Dedifferentiated amniotic fluid mesenchymal stem cell (primary cell): ENCODE measurements around the gene PPP4C.
"Not testable (repeated sequence)": the region's sequence is repeated elsewhere in the genome, so short reads cannot be mapped to it uniquely, and the experiment has no call there.

Source experiments
- DNase-seq: peaks from one replicate; pipeline ENCODE4 v3.0.0-alpha.2; 2016; ENCODE audit errors: extremely low spot score

Gene PPP4C

DNA sequence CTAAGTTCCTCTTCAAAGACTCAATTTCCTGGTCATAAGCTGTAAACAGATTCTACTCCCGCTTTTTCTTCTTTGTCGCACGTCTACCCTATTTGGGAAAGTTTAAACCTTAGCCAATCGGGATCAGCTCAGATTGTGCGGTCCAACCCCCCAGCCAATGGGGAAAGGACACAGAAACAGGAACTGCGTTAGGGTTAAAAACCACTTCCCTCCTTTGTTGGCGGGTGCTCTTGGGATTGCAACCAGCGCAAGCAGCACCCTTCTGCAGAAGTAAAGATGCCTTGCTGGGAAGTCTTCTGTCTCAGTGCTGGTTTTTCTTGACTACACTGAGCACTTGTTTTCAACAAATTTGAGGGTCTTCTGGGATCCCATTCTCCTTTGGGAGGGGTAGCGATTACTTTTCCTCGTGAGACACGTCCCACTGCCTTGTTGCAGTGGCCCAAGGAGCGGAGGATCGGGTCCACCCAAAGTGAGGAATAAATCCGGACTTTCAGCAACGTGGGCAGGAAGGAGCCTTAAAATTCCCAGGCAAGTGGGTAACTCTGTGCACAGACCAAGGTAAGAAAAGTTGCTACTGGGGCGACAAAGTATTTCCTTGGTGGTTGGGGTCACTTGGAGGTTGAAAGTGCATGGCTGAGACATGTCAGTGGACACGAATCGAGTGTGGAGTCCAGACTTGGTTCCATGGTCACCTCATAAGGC is 21.2 kb downstream of the PPP4C start:
- DNase-seq, result no peak

DNA sequence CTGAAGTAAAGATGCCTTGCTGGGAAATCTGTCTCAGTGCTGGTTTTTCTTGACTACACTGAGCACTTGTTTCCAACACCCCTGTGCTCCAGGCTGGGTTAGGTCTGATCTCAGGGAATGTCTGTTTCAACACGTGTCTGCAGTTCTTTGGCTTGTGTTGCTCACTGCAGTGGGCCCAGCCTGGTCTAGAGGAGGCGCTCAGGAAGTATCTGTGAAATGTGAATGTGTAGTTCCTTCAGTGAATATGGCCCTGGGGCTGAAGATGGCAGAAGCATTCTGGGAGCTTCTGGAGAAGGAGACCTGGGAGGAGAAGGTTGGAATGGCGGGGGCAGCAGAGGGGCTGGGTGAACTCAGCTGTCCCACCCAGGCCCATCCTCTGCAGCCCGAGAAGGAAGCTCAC is 28.3 kb downstream of the PPP4C start:
- DNase-seq, result no peak

DNA sequence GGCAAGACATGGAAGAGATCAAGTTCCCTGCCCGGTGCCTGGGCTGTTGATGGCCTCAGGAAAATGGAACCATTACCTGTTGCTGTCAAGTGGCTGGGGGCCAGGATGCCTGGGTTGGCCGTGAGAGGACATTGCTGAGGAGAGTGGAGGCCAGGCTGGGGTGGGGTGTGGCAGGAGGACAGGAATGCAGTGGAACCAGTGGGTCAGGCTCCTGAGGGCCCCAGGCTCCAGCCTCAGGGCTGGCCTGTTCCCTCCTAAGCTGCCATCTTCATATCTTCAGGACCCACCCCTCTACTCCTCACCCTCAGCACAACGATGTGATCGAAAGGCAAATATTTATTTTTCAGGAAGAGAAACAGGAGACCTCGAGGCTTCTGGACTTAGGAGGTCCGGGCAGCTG is 28.7 kb downstream of the PPP4C start:
- no peak for DNase-seq

DNA sequence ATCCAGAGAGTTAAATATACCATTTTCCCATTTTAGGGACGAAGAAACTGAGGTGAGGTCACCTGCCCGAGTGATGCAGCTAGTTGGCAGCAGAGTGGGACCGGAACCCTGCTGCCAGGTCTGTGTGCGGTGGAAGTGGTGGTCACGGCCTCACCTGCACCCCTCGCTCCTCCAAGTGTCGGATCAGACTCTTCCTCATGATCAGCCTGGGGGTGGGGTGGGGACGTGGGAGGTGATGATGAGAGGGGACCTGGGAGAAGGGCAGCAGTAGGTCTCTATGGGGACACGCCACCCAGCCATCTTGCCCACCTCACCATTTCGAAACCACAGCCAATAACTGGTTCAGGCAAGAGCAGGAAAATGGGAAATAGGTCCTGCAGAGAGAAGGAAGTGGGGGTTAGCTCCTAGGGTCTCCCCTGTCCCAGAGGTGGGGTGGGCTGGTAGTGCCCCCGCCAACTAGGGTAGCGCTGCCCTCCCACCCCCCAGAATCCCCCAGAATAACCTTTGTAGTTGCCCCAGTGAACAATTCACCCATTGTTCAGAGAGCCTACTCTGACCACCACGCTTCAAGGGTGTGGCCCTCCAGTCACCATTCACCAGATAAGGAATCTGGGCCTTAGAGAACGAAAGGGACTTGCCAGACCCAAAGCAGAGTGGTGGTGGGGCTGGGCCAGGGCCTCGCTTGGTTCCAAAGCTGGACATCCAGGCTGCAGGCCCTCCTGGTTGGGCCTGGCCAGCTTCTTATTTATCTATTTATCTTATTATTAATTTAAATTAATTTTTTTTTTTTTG is 32.5 kb downstream of the PPP4C start:
- no peak for DNase-seq

DNA sequence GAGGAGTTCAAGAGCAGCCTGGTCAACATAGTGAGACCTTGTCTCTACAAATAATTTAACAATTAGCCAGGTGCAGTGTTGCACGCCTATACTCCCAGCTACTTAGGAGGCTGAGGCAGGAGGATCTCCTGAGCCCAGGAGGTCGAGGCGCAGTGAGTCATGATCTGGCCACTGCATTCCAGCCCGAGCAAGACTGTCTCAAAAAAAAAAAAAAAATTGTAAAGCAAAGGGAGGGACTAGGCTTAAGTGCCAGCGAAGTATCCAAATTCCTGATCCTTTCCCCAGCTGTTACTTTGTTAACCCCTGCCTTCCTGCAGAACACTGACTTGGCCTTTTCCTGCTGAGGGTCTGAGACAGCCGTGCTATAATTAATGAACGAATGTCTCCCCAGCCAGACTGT is 34.9 kb downstream of the PPP4C start:
- DNase-seq, result no peak

DNA sequence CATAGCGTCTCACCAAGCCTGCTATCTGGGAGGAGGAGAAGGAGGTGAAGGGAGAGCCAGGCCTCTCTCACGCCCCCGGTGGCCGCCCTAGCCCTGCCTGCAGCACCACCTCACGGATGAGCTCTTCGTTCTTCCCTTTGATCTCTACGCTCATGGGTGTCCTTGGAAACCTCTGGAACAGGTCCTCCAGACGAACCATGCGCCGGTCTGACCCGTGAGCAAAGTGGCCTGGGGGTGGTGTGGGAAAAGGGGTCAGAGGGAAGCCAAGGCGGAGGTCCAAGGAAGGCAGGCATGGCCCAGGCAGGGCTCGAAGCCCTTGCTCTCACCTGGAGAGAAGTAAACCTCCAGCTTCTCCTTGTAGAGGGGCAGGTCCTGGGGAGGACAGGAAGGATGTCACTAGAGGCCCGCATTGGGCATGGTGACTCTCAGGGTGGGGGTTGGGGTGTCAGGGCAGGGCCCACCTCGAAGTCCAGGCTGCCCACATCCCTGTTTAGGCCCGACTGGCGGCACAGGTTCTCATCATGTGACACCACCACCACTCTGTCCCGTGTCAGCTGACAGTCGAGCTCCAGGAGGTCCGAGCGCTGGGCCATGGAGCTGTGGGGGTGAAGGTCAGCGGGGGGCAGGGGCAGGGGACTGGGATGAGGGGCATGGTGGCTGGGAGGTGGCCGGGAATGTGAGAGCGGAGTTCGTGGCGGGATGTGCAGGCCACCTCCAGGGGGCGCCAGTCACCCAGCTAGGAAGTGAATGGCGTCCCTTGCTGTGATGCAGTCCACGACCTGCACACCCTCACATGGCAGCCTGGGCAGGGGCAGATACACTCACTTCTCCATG is 36.6 kb downstream of the PPP4C start:
- DNase-seq, result no peak

DNA sequence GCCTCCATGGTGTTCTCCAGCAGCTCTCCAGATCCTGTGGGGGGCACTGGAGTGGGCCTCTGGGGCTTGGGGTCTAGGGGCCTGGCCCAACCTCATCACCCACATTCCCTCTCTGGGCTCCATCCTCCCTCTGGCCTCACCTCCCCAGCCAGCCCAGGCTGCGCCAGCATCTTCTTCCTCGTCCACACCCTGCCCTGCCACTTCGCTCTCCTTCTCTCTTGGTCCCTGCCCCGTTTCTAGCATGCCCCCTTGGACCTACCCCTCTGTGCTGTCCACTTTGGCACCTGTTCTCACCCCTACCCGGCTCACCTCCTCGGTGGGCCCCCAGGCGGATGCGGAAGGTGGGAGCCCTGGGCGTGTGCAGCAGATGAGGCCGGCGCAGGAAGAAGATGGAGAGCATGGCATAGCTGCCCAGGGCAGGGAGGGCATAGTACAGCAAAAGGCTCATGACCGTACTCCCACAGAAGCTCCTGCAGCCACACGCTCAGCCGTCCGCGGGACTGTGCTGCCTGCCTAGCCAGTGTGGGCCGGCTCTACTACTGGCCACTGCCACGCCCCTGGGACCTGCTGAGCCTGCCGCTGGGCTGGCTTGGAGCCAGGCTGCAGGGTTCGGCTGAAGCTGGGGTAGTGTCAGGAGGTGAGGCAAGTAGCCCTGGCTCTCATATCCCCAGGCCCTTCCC is 37.4 kb downstream of the PPP4C start, which contains the start of gene GDPD3:
Gene GDPD3, minus strand, starts transcription at position 507 of the 680 bp plus-strand sequence. Its CDS starts 59 bp downstream, at position 448.
- no peak for DNase-seq

DNA sequence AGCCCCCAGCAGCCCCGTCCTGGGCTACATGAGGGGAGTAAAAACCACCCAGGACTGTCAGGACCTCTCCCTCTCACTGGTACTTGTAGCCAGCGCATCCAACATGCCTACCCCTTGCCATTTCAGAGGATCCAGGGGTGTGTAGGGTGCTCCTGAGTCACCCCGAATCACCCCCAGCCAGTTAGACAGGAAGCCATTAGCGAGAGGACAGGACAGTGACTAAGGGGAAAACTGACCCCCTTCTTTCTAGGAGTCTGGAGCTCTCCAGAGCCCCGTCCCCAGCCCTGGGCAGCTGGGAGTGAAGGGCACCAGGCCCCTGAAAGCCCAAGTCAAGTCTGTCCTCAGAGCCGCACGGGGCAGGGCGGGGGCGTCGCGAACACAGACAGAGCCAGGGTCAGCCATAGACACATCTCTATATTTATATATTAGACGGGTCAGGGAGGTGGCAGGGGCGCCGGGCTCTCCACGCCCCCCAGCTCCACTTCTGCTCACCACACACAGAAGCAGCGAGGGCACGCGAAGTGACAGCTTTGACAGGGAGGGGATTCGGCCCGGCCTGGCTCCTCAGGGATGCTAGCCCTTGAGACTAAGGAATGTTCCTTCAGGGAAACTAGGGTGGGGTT is 38.0 kb downstream of the PPP4C start:
- no peak for DNase-seq

DNA sequence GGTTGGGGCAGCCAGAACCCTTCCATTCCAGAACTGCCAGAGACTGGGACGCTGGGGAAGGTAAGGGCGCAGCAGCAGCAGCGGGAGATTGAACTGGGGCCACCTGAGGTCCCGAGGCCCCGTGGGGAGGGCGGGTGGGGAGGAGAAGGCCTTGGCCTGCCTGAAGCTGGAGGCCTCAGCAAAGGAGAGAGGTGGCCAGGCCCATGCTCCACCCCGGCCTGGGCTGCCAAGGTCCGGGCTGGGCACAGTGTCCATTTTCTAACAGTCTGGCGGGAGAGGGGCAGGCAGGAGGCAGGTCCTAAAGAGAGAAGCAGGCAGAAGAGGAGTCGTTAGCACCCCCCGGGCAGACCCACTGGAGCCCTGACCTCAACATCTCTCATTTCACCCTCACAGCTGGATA is 38.6 kb downstream of the PPP4C start:
- DNase-seq, result no peak

DNA sequence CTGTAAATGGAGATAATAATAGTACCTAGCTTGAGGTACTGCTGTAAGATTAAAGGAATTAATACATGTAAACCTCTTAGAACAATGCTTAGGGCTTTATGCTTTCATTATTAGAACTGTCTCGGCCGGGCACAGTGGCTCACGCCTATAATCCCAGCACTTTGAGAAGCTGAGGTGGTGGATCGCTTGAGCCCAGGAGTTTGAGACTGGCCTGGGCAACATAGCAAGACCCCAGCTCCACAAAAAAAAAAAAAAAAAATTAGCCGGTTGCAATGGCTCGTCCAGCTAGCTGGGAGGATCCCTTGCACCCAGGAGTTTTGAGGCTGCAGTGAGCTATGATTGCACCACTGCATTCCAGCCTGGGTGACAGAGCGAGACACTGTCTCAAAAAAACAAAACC is 39.0 kb downstream of the PPP4C start:
- not testable (repeated sequence) for DNase-seq

DNA sequence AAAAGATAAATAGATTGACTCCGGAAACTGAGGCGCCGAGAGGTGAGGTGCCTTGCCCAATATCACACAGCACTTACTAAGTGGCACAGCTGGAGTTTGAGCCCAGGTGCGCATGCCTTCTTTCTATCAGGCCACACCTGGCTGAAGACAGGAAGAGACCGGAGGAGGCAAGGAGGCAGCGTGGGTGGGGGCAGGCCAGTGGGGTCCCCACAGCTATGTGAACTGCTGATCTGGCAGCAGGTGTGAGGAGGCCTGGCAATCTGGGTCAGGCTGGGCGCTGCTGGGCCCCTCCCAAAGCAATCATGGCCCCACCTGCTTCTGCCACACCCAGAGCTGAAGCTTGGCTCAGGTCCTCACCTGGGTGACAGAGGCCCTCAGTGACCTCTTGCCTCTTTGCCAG is 39.4 kb downstream of the PPP4C start:
- no peak for DNase-seq

DNA sequence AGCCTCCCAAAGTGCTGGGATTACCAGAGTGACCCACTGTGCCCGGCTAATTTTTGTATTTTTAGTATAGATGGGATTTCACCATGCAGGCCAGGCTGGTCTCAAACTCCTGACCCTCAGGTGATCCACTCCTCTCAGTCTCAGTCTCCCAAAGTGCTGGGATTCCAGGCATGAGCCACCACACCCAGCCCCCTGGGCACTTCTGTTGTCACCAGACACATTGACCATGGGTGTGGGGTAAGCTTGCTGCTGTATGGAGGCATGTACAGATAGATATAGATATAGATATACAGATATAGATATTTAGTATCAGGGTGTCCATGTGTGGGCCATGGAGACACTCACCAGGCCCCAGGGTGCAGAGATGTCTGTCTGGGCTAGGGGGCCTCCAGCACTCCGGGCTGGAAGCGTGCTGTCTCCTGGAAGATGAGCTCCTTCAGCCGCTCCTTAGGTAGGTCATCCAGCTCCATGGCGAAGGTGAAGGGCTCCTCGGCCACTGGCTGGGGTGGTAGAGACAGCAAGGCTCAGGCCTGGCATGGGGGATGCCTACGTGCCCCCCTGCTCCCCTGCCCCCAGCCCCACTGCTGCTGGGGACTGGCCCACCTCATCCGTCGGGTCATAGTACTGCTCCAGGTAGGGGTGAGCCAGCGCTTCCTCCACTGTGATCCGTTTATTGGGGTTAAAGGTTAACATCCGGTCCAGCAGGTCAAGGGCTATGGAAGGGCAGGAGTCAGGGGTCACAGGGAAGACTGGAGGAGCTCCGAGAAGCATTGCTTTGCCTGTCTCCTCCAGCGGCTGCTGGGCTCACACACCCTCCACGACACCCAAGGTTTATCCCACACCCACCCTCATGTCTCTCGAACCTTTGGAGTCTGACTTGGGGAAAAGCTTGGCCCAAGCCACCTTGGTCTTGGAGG is 40.8 kb downstream of the PPP4C start:
- no peak for DNase-seq

DNA sequence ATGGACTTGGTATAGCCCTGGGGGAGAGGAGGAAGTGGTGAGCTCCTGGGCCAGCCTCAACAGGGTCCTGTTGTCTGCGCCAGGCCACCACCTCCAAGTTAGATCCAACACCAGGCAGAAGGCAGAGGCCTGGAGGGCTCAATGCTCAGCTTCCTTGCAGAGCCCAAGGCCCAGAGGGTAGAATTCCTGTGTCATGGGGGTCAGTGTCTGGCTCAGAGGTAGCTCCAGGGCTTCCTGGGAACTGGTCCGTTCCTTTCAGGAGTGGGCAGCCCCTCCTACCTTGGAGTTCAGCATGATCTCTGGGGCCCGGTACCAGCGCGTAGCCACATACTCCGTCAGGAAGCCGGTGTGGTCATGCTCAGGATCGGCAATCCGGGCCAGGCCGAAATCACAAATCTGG is 42.0 kb downstream of the PPP4C start:
- no peak for DNase-seq

DNA sequence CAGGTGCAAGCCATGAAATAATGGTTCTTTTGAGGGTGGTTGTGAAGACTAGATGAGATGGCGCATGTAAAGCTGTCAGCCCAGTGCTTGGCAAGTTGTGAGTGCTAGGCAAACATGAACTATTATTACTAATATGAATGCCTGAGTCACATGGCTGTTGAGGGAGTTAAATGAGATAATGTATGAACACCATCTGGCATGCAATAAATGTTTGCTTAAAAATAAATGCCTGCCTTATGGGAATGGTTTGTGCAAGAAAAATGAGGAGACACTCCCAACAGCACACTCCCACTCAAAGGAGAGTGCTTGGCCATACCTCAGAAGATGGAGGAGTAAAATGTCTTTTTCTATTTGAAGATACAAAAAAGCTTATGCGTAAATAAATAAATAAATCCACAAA is 43.6 kb downstream of the PPP4C start:
- DNase-seq, result no peak

DNA sequence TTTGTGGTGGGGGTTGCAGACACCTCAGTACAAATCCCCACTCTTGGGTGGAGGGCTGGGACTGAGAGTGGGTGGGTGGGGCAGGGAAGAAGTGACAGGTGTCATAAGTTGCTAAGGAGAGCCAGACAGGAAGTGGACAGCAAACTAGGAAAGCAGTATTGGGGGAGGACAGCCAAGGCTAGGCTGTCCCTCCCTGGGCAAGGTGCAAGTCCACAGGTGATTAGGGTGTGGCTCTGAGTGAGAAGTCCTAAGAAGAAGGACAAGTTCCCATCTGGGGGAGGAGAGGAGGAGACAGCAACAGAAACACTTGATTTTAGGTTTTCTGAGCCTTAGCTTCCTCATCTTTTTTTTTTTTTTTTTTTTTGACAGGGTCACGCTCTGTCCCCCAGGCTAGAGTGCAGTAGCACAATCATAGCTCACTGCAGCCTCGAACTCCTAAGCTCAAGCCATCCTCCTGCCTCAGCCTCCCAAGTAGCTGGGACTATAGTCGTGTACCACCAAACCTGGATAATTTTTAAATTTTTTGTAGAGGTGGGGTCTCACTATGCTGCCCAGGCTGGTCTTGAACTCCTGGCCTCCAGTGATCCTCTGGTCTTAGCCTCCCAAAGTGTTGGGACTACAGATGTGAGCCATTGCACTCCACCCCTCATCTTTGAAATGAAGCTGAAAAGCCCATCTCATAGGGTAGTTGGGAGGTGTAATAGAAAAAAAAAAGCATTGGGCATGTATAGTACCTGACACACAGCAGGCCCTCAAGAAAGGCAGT is 44.7 kb downstream of the PPP4C start:
- DNase-seq, result no peak

DNA sequence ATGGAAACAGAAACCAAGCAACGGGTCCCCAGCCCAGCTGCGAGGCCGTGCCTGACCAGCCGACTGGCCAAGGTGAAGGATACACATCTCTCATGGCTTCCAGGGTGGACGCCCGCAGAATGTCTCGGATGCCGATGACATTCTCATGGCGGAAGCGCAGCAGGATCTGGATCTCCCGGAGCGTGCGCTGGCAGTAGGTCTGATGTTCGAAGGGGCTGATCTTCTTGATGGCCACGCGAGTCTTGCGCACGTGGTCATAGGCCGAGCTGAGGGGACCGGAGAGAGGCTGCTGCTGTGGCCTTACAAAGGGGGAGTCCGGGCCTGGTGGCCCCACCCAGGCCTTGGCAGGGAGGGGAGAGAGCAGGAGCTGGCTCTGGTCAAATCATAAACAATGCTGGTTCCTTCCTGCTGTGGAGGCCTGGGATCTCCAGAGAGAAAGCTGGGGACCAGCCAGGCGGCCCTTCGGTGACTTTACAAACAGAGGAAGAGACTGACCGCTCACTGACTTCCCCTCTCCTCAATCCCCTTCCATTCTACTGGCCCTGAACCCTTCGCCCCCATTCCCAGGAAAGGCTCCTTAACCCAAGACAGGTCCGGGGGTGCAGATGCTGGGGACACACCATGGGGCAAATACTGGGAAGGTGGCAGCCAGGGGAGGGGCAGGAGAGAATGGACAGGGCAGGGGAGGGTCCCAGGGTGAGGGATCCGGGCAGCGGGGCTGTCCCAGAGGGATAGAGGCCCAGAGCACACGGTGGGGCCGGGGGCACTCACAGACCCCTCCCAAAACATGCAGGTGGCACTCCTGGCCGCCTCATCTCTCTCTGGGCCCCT is 46.2 kb downstream of the PPP4C start:
- DNase-seq, result no peak

DNA sequence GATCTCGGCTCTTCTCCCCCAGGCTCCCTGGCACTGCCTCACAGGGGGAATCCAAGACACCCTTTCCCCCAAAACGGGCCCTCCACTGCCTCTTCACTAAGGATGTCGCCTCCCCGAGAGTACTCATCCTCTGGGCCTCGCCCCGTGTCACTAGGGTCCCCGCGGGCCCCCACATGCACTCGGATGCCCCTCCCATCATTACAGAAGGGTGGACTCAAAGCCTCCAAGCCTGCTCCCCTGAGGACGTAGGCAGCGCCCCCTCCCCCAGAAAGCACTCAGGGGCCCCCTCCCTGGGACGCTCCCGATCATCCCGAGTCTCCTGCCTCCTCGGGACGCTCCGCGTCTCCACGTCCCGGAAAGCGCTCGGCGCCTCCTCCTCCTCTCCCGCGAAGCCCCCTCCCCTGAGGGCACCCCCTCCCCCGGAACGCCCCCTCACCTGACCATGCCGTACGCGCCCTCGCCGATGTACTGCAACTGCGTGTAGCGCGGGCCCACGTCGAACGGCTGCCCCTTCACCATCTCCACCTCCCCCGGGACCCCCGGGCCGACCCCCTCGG is 46.9 kb downstream of the PPP4C start:
- DNase-seq, result no peak

DNA sequence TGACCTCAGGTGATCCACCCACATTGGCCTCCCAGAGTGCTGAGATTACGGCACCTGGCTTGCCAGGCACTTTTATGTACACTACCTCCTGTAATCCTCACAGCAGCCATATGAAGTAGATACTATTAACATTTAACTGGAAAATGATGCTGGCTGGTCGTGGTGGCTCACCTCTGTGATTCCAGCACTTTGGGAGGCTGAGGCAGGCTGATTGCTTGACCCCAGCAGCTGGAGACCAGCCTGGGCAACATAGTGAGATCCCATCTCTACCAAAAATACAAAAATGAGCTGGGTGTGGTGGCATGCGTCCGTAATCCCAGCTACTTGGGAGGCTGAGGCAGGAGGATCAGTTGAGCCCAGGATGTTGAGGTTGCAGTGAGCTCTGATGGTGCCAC is 49.2 kb downstream of the PPP4C start:
- no peak for DNase-seq
